Cardiac muscle cell (in vitro differentiated cells and primary cell): ENCODE data around the gene ONECUT1. TPM values are rescaled to one million over a fixed set of nuclear protein-coding genes. Genes with fewer than 3 reads are reported as not detected.
A peak's percentile ranks its signal among the peaks of the same experiment; 100 is the strongest.

Source experiments
- DNase-seq, 2 donors: peaks; one replicate each; pipeline versions ENCODE4 v3.0.0 to v3.0.0-alpha.2; 2010 to 2017; ENCODE audit warnings: low read depth in 1 of 2, low spot score in 1 of 2
- H3K27ac ChIP-seq: fragments of 200-600 bp; sonication (generic); 2 replicates; pipeline ENCODE4 v1.5.1; 2016
- H3K27me3 ChIP-seq: fragments of 200-600 bp; sonication (generic); 2 replicates; pipeline ENCODE4 v1.6.0; 2016; ENCODE audit warnings: control low read depth
- H3K36me3 ChIP-seq: fragments of 200-600 bp; sonication (generic); 2 replicates; pipeline ENCODE4 v1.5.1; 2016; ENCODE audit warnings: control low read depth
- H3K4me1 ChIP-seq: fragments of 200-600 bp; sonication (generic); 2 replicates; pipeline ENCODE4 v1.8.1; 2017; ENCODE audit warnings: low read depth, mild to moderate bottlenecking, mixed run types
- H3K4me3 ChIP-seq: fragments of 200-600 bp; sonication (generic); 2 replicates; pipeline ENCODE4 v1.5.1; 2016; ENCODE audit warnings: mild to moderate bottlenecking
- H3K9me3 ChIP-seq: fragments of 200-600 bp; sonication (generic); 2 replicates; pipeline ENCODE4 v1.5.1; 2017; ENCODE audit warnings: low read depth, mild to moderate bottlenecking, control low read depth
- polyA plus RNA-seq: library from polyadenylated mRNA; unstranded; fragments of >200 nt; fragmentation: Nextera tagmentation; extraction: Ambion mirVana; gene quantifications from 2 replicates; pipeline ENCODE4 v1.2.1, GENCODE V29; 2016
- total RNA-seq: library from RNA; depleted of rRNA; stranded (reverse); fragments of >200 nt; gene quantifications from 2 replicates; pipeline ENCODE4 v1.2.3, GENCODE V29; 2016
- TF ChIP-seq, protein P1 (sequence below): IDR thresholded peaks from 2 replicates; pipeline ENCODE4 v1.5.1; 2012; ENCODE audit warnings: low read depth, mild to moderate bottlenecking, low read length

Gene ONECUT1
- total and polyA plus RNA-seq, 2 experiments from 2014 or later: 0.18 TPM; not detected in 1

DNA sequence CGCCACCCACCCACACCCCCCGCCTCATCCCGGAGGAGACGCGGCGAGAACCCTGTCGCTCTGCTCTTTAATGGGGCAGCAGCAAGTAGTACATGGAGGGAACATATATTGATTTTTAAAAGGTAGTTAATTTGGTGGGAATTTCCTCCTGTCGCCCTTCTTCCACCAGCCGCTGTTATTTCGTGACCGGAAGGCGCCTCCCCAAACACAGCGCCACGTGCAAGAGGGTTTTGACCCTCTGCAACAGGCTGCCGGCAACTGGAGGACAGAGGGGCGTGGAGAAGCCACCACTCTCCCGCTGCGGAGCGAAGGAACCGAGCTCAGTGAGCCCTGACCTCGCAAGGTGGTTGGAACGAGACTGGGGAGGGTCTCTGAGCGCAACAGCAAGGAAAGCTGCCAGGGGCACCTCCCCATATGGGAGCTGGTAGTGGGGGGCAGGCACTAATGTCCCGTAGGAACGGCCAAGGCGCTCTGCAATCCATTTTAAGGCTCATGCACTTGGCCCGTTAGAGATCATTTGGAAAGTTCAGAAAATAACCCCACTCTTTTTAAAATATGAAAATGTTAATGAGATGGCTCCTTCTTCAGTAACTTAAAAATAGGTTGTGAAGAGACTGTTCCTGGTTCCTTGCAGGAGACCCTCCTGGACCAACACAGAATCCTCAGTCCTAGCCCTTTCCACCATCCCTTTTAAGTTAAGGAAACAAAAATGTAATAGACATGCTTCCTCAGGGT, 4.3 kb downstream of the ONECUT1 start:
- no peak for DNase-seq
- Histone ChIP-seq H3K4me1 (peaks cover 20% of the 10 kb centered on the region), H3K27me3 (peaks cover 99% of the 10 kb centered on the region), H3K36me3 (no peaks in the 10 kb centered on the region), H3K9me3 (no peaks in the 10 kb centered on the region), H3K27ac (no peak overlapping the region), H3K4me3 (peak overlapping the region; percentile 9)
- TF ChIP-seq, protein P1, sequence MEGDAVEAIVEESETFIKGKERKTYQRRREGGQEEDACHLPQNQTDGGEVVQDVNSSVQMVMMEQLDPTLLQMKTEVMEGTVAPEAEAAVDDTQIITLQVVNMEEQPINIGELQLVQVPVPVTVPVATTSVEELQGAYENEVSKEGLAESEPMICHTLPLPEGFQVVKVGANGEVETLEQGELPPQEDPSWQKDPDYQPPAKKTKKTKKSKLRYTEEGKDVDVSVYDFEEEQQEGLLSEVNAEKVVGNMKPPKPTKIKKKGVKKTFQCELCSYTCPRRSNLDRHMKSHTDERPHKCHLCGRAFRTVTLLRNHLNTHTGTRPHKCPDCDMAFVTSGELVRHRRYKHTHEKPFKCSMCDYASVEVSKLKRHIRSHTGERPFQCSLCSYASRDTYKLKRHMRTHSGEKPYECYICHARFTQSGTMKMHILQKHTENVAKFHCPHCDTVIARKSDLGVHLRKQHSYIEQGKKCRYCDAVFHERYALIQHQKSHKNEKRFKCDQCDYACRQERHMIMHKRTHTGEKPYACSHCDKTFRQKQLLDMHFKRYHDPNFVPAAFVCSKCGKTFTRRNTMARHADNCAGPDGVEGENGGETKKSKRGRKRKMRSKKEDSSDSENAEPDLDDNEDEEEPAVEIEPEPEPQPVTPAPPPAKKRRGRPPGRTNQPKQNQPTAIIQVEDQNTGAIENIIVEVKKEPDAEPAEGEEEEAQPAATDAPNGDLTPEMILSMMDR: no peak

DNA sequence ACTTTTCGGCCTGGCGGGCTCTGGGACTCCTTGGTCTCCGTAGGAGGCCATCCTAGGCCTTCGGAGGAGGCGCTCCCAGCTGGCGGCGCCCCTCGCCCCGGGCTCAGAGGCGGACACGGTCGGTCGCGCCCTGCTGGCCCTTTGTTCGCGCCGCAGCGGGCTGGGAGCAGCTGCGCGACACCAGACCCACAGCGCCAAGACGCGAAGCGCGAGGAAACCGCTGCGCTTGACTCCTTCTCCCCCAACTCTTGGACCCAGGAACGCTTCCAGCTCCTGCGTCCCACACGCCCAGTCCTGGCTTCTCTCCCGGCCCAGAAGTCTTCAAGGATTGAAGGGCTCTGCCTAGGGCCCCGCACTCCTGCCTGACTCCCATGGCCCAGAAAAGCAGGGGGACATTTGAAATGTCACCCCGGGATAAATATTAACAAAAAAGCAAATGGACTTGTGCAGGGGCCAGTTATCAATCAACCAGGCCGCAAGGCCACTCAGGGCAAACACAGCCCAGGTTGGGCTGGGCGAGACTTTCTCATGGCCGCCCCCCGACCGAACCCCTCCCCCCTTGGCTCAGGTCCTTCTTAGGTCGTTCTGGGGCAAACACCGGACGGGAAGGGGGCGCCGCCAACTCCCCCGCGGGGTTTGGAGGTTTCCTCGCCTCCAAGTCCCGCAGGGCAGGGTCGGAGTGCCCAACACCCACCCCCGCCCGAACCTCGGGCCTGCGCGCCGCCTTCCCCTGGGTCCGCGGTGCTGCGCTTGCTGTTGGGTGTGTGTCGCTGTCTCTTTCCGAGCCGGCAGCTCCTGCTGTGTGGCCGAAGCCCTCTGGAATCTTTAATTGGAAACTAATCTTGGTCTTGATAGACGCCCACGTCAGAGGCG, 5.1 kb downstream of the ONECUT1 start:
- DNase-seq: no peak
- Histone ChIP-seq H3K36me3 (no peaks in the 10 kb centered on the region), H3K27me3 (peaks cover 98% of the 10 kb centered on the region), H3K9me3 (no peaks in the 10 kb centered on the region), H3K4me3 (peak overlapping the region; percentile 9), H3K27ac (no peak overlapping the region), H3K4me1 (peaks cover 16% of the 10 kb centered on the region)
- TF ChIP-seq, protein P1: no peak

DNA sequence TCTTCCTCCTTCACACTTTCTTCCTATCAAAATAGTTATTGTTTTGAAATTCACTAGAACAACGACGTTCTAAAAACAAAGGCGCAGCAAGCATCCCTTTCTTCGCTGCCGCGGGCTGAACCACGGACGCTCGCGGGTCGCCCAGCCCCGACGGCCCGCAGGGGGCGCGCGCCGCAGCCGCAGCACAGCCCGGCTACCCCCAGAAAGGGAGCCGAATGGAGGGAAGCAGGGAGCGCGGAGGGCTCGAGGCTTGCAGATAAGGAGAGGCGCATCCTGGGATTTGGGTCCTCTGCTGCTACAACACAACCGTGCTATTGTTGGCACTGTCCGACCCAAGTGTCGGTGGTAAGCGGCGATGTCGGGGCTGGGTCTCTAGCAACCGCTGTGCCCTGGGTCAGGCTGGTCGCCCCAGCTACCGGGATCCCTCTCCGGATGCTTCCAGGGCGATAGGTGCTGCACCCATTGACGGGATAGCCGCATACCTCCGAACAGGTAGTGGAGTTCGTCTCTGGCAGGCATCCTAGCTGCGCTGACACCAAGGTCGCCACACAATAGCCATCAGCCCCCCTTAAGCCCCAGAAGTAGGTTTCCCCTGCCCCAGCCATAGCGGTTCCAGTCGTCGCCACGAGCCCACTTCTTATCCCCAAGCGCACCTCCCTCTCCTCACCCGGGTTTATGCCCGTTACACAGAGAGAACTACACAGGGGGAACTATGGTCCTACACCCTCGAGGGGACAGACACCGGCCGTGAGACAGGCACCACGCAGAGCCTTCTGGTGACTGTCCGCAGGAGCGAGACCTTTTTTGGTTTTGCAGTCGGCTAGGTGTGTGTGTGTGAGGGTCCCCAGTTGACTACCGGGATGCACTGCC, 6.0 kb downstream of the ONECUT1 start:
- peak; percentile 27 to 71 for DNase-seq
- Histone ChIP-seq H3K27me3 (peaks cover 97% of the 10 kb centered on the region), H3K4me3 (no peak overlapping the region), H3K4me1 (peaks cover 16% of the 10 kb centered on the region), H3K36me3 (no peaks in the 10 kb centered on the region), H3K9me3 (no peaks in the 10 kb centered on the region), H3K27ac (no peak overlapping the region)
- TF ChIP-seq, protein P1: peak; percentile 67

DNA sequence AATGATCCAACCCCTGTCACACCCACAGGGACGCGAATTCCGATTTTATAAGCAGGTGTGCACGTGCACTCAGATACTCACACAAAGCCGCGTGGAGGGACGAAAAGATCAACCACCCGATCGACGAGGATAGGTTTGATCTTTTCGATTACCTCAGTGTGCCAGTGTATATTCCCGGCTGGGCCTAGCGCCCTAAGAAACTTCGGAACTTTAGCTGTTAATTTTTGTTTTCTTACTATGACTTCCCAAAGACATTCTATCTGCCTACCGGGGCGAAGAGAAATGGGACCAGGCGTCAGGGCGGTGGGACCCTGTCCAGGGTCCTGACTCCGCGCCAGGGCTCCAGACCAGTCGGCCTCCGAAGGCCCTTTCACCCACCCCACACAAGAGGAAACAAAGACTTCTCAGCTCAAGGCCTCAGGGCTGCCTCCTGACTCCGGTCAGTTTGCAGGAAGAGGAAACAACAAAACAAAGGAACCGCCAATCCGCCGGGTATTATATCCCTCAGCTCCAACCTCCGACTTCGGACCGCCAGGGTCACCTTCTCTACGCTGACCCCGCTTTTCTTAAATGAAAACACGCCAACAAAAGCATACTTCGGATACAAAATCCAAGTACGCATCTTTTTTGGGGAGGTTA, 6.8 kb downstream of the ONECUT1 start:
- Histone ChIP-seq H3K4me3 (no peak overlapping the region), H3K4me1 (peaks cover 16% of the 10 kb centered on the region), H3K27ac (no peak overlapping the region), H3K36me3 (no peaks in the 10 kb centered on the region), H3K9me3 (no peaks in the 10 kb centered on the region), H3K27me3 (peaks cover 88% of the 10 kb centered on the region)
- DNase-seq: peak; percentile 33 to 82
- TF ChIP-seq, protein P1: no peak

DNA sequence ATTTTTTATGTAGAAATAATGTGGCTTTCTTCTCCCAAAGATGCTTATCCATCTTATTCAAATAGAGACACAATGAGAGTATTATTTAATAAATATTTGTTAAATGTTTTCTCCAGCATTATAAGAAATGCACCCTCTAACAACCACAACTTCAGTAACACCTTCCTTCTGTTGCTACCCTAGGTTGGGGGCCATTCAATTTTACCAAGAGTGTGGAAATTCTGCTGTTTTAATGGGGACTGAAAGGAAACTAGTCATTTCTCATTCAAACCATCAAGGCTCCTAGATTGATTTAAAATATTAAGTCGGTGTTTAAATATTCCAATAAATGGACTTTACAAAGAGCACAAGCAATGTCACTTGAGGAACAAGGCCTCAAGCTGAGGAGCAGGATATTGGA, 7.6 kb downstream of the ONECUT1 start:
- DNase-seq: no peak
- Histone ChIP-seq H3K4me3 (no peak overlapping the region), H3K9me3 (no peaks in the 10 kb centered on the region), H3K27ac (no peak overlapping the region), H3K4me1 (peaks cover 16% of the 10 kb centered on the region), H3K27me3 (peaks cover 80% of the 10 kb centered on the region), H3K36me3 (no peaks in the 10 kb centered on the region)
- TF ChIP-seq, protein P1: no peak
